Skeletal muscle tissue (tissue), 4 donors: ENCODE data around the gene CLCN5. TPM values are rescaled to one million over a fixed set of nuclear protein-coding genes. Genes with fewer than 3 reads are reported as not detected.
A peak's percentile ranks its signal among the peaks of the same experiment; 100 is the strongest.

ENCODE experiments used
- H3K27ac ChIP-seq: one replicate; pipeline ENCODE4 v1.7.0; 2013; ENCODE audit warnings: mild to moderate bottlenecking, low read depth, low read length, inconsistent platforms
- H3K27me3 ChIP-seq, 3 donors: one replicate each; pipeline ENCODE4 v1.7.0; 2013; ENCODE audit warnings: low read length in 3 of 3; ENCODE audit not compliant: control insufficient read depth in 3 of 3, insufficient read depth in 3 of 3
- H3K36me3 ChIP-seq, 3 donors: one replicate each; pipeline ENCODE4 v1.7.0; 2013; ENCODE audit warnings: low read length in 3 of 3; ENCODE audit not compliant: control insufficient read depth in 3 of 3, insufficient read depth in 3 of 3
- H3K4me1 ChIP-seq, 3 donors: one replicate each; pipeline ENCODE4 v1.7.0; 2013; ENCODE audit warnings: low read length in 3 of 3, mild to moderate bottlenecking in 3 of 3; ENCODE audit not compliant: control insufficient read depth in 3 of 3, insufficient read depth in 3 of 3
- H3K4me3 ChIP-seq, 3 donors: one replicate each; pipeline ENCODE4 v1.7.0; 2013; ENCODE audit warnings: low read length in 3 of 3
- H3K9ac ChIP-seq, 3 donors: one replicate each; pipeline ENCODE4 v1.7.0; 2013; ENCODE audit warnings: low read length in 3 of 3, mild to moderate bottlenecking in 3 of 3, moderate library complexity in 2 of 3, low read depth in 1 of 3
- H3K9me3 ChIP-seq, 3 donors: one replicate each; pipeline ENCODE4 v1.7.0; 2013; ENCODE audit warnings: low read length in 3 of 3; ENCODE audit not compliant: control insufficient read depth in 3 of 3
- total RNA-seq: library from RNA; depleted of rRNA; stranded (reverse); fragments of >200 nt; gene quantifications from one replicate; pipeline ENCODE4 v1.2.3, GENCODE V29; 2014
- donor health status: Osteomylitis.

Gene CLCN5
- total RNA-seq, result 91.3 TPM

DNA sequence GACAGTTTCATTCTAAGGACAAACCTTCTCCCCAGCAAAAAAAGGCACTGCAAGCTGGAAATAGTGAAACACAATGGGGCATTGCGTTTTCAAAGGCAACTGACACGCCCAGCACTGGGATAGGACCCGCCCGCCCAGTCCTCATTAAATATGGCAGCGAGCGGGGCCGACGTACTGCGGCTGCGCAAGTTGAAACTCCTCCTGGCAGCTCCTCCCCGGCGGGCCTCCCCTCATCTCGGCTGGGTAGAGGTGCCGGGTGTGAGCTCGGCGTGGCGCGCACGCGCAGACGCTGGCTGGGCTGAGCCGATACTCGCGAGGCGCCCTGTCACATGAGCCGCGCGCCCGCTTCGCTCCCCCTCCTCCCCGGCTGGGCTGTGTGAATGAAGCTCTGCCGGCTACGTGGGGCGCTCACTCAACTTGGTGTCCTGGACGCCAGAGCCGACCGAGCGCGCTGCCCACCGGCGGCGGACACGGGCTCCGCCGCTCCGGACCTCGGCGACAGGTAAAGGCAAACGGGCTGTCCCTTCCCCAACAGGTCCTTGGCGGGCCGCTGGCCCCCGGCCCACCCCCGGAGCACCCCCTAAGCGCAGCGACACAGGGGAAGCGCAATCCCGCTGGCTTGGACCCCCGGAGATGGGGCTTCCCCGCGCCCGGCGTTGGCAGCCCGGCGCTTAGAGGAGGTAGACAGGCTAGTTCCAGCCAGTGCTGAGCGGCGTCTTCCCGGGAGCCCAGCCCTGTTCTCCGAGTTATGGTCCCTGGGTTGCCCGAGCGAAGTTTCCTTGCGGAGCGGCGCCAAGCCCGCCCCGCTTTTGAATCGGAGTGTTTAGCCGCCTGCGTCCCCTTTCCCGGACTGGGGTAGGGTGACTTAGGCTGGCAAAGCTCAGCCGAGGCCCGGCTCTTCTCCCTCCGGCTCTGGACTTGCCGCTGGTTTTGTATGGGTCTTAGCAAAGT is at the start of gene CLCN5:
CLCN5 (plus strand) TSS at position 306 of the 951 bp plus-strand sequence. CDS start 2,703 bp downstream, outside the sequence.
- Histone ChIP-seq H3K9me3 (no peaks in the 10 kb centered on the region), H3K9ac (peak within 1 kb of the TSS; percentile 60 to 80 (median 78)), H3K36me3 (peaks cover 0 to 2% (median 0%) of the 10 kb centered on the region in 3 donors), H3K27ac (peak within 1 kb of the TSS; percentile 75), H3K4me3 (peak within 1 kb of the TSS; percentile 70 to 83 (median 76)), H3K4me1 (peaks cover 0 to 8% (median 0%) of the 10 kb centered on the region in 3 donors), H3K27me3 (no peaks in the 10 kb centered on the region)

DNA sequence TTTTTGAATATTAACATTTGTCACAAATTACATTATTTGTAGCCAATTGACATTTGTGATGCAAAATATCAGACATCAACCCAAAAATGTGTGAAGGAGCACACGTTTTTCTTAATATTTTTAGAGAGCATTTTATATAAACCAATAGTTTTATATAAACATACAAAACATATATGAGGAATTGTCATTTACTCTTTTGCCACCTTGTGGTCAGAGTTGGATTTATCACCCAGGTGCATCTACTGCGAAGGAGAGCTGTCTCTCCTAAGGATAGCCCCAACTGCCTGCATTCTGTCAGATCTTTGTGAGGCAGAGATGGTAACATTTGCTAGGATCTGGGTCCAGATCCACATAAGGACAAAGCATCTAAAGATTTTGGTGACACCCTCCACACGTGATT is 45.6 kb upstream of the CLCN5 start:
- Histone ChIP-seq H3K4me3 (no peak overlapping the region), H3K9ac (no peak overlapping the region), H3K27me3 (no peaks in the 10 kb centered on the region), H3K36me3 (no peaks in the 10 kb centered on the region), H3K4me1 (peaks cover 9 to 21% (median 11%) of the 10 kb centered on the region in 3 donors), H3K27ac (no peak overlapping the region), H3K9me3 (no peaks in the 10 kb centered on the region)

- no peaks in the 10 kb centered on the region for H3K36me3 ChIP-seq
- peak overlapping the region; percentile 56 for H3K27ac ChIP-seq
- peaks cover 9 to 21% (median 11%) of the 10 kb centered on the region in 3 donors for H3K4me1 ChIP-seq
- H3K27me3 ChIP-seq, result no peaks in the 10 kb centered on the region
- peak overlapping the region in 2 of 3 donors; percentile 58 to 75 for H3K9ac ChIP-seq
- H3K4me3 ChIP-seq, result no peak overlapping the region
- no peaks in the 10 kb centered on the region for H3K9me3 ChIP-seq
These were observed 44.8 kb upstream of the CLCN5 start for GRCh38 chrX:49877397-49878101.

DNA sequence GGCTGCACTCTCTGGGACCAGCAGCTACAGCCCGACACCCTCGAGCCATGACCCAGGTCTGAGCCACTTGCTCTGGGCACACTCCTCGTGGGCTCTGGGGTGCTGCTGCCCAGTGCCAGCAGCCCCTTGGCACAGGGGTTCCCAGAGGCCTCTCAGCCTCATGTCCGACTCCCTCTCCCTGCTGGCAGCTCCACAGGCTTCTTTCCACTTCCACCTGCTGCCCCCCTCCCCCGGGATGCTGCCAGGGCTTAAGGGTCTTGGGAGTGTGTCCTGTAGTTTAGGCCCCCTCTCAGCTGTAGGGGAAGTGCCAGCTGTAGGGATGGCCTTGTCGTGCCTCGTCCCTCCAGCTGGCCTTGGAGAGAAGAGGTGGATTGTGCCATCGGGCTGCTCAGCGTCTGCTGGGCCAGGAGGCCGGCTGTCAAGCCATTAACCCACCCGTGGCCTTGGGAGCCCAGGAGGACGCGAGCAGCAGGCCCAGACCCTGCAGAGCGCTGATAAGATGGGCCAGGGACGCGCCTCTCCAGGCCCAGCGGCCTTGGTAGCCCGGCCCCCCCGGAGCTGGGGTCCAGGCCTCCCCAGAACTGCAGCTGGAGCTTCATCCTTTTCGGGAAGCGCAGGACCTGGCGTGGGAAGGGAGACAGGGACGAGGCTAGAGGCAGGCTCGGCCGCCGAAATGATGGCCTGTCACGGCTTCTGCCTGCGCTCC is 44.1 kb upstream of the CLCN5 start:
- H3K36me3 ChIP-seq, result no peaks in the 10 kb centered on the region
- H3K4me1 ChIP-seq, result peaks cover 9 to 21% (median 11%) of the 10 kb centered on the region in 3 donors
- no peaks in the 10 kb centered on the region for H3K27me3 ChIP-seq
- peak overlapping the region; percentile 57 to 75 (median 58) for H3K9ac ChIP-seq
- H3K4me3 ChIP-seq, result peak overlapping the region; percentile 62 to 70 (median 68)
- H3K27ac ChIP-seq, result peak overlapping the region; percentile 56
- no peaks in the 10 kb centered on the region for H3K9me3 ChIP-seq

DNA sequence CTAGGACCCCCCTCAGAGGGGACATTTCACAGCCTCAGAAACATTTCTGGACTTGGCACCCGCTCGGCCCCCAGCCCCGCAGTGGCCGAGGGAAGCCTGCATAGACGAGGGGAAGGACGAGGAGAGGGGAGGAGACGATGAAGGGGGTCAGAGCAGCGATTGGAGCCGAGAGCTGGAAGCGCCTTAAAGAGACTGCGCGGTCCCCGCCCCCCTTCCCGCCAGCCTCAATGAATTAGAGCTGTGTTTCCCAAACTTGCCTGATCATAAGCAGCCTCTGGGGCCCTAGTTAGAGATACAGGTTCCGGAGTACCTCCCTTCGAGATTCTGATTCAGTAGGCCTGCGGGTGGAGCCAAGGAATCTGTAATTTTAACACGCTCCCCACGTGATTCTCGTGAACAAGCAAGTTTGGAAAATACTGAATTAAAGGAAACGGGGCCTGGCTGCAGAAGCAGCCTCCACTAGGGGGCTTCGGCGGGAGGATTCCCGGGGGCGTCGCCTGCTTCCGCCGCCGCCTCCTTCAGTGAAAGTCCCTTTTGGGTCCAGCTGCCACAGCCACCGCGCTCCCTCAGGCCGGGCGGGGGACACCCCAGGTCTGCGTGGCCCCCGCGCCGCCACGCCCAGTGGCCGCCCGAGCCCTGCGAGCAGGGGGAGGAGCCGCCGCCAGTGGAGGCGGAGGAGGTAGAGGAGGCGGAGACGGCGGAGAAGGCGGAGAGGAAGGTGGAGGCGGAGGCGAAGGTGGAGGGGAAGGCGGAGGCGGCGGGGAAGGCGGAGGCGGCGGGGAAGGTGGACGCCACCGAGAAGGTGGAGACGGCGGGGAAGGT is 43.4 kb upstream of the CLCN5 start, which contains the start of gene USP27X:
USP27X (plus strand) TSS at position 651 of the 822 bp plus-strand sequence. CDS start 824 bp downstream, outside the sequence.
- H3K27me3 ChIP-seq, result no peaks in the 10 kb centered on the region
- H3K4me3 ChIP-seq, result peak within 1 kb of the TSS; percentile 65 to 70 (median 68)
- peaks cover 9 to 21% (median 11%) of the 10 kb centered on the region in 3 donors for H3K4me1 ChIP-seq
- peak within 1 kb of the TSS; percentile 56 for H3K27ac ChIP-seq
- no peaks in the 10 kb centered on the region for H3K9me3 ChIP-seq
- peak within 1 kb of the TSS; percentile 57 to 75 (median 58) for H3K9ac ChIP-seq
- no peaks in the 10 kb centered on the region for H3K36me3 ChIP-seq

- Histone ChIP-seq H3K4me1 (peaks cover 9 to 21% (median 11%) of the 10 kb centered on the region in 3 donors), H3K27ac (peak overlapping the region; percentile 56), H3K27me3 (no peaks in the 10 kb centered on the region), H3K9ac (peak overlapping the region; percentile 33 to 75 (median 33)), H3K9me3 (no peaks in the 10 kb centered on the region), H3K36me3 (no peaks in the 10 kb centered on the region), H3K4me3 (peak overlapping the region; percentile 65 to 70 (median 68))
These were observed 42.6 kb upstream of the CLCN5 start for GRCh38 chrX:49879656-49880277.

GRCh38 chrX:49880668-49881067 is 41.7 kb upstream of the CLCN5 start:
- H3K27ac ChIP-seq, result no peak overlapping the region
- peak overlapping the region in 1 of 3 donors; percentile 12 for H3K4me3 ChIP-seq
- no peaks in the 10 kb centered on the region for H3K27me3 ChIP-seq
- peaks cover 9 to 21% (median 11%) of the 10 kb centered on the region in 3 donors for H3K4me1 ChIP-seq
- H3K36me3 ChIP-seq, result no peaks in the 10 kb centered on the region
- H3K9me3 ChIP-seq, result no peaks in the 10 kb centered on the region
- no peak overlapping the region for H3K9ac ChIP-seq

GRCh38 chrX:49884290-49884862 is 38.0 kb upstream of the CLCN5 start:
- Histone ChIP-seq H3K36me3 (no peaks in the 10 kb centered on the region), H3K27me3 (no peaks in the 10 kb centered on the region), H3K4me3 (no peak overlapping the region), H3K9ac (no peak overlapping the region), H3K4me1 (peaks cover 8 to 18% (median 9%) of the 10 kb centered on the region in 3 donors), H3K27ac (no peak overlapping the region), H3K9me3 (no peaks in the 10 kb centered on the region)
